HepG2 (cell line): ENCODE results near the gene ENPP7. TPM values are rescaled to one million over a fixed set of nuclear protein-coding genes. Genes with fewer than 3 reads are reported as not detected.

ENCODE experiments used
- CREM ChIP-seq, 2 experiments: sonication (generic) in 1 of 2; formaldehyde crosslinking in 1 of 2; IDR thresholded peaks; 2 replicates each; pipeline versions ENCODE4 v1.4.0 to v1.6.1; 2016 to 2020; ENCODE audit warnings: antibody characterized with exemption in 1 of 2, mild to moderate bottlenecking in 1 of 2, missing genetic modification reagents in 1 of 2
- FOXK1 ChIP-seq: sonication (generic); formaldehyde crosslinking; IDR thresholded peaks from 2 replicates; pipeline ENCODE4 v1.4.0; 2020; ENCODE audit warnings: low read depth, missing genetic modification reagents, borderline replicate concordance
- HCFC1 ChIP-seq: fragments of 150-350 bp; IDR thresholded peaks from 2 replicates; pipeline ENCODE4 v1.6.1; 2014; ENCODE audit warnings: low read depth, low read length
- MED8 ChIP-seq: sonication (generic); formaldehyde crosslinking; IDR thresholded peaks from 2 replicates; pipeline ENCODE4 v1.8.1; 2023; ENCODE audit warnings: mild to moderate bottlenecking, missing genetic modification reagents; ENCODE audit not compliant: insufficient replicate concordance
- RXRA ChIP-seq: sonication (generic); formaldehyde crosslinking; IDR thresholded peaks from 2 replicates; pipeline ENCODE4 v1.5.1; 2020; ENCODE audit warnings: missing genetic modification reagents
- SIX1 ChIP-seq: sonication (generic); formaldehyde crosslinking; IDR thresholded peaks from 2 replicates; pipeline ENCODE4 v1.4.0; 2020; ENCODE audit warnings: missing genetic modification reagents, borderline replicate concordance
- ZBTB3 ChIP-seq: sonication (generic); formaldehyde crosslinking; IDR thresholded peaks from 2 replicates; pipeline ENCODE4 v1.4.0; 2020; ENCODE audit warnings: low read depth, mild to moderate bottlenecking, moderate library complexity, missing genetic modification reagents, borderline replicate concordance
- ZBTB7A ChIP-seq: sonication (generic); formaldehyde crosslinking; IDR thresholded peaks from 2 replicates; pipeline ENCODE4 v1.8.0; 2022; ENCODE audit warnings: mild to moderate bottlenecking, missing genetic modification reagents
- ZC3H4 ChIP-seq: sonication (generic); formaldehyde crosslinking; IDR thresholded peaks from 2 replicates; pipeline ENCODE4 v1.4.0; 2020; ENCODE audit warnings: missing genetic modification reagents, borderline replicate concordance
- ZFY ChIP-seq: sonication (generic); formaldehyde crosslinking; IDR thresholded peaks from 2 replicates; pipeline ENCODE4 v1.4.0; 2020; ENCODE audit warnings: missing genetic modification reagents
- ZNF143 ChIP-seq: sonication (generic); formaldehyde crosslinking; IDR thresholded peaks from 2 replicates; pipeline ENCODE4 v1.4.0; 2020; ENCODE audit warnings: missing genetic modification reagents
- ZNF230 ChIP-seq: sonication (generic); formaldehyde crosslinking; IDR thresholded peaks from 2 replicates; pipeline ENCODE4 v1.4.0; 2020; ENCODE audit warnings: mild to moderate bottlenecking, missing genetic modification reagents
- ZNF292 ChIP-seq: sonication (generic); formaldehyde crosslinking; IDR thresholded peaks from 2 replicates; pipeline ENCODE4 v1.8.1; 2022; ENCODE audit warnings: mild to moderate bottlenecking, low read depth, missing genetic modification reagents, borderline replicate concordance
- ZNF446 ChIP-seq: sonication (generic); formaldehyde crosslinking; IDR thresholded peaks from 2 replicates; pipeline ENCODE4 v1.5.0; 2020; ENCODE audit warnings: mild to moderate bottlenecking, missing genetic modification reagents
- ZNF672 ChIP-seq: sonication (generic); formaldehyde crosslinking; IDR thresholded peaks from 2 replicates; pipeline ENCODE4 v1.8.1; 2022; ENCODE audit warnings: missing genetic modification reagents
- ZNF773 ChIP-seq: sonication (generic); formaldehyde crosslinking; IDR thresholded peaks from 2 replicates; pipeline ENCODE4 v1.4.0; 2020; ENCODE audit warnings: missing genetic modification reagents, borderline replicate concordance
- ZNF790 ChIP-seq: sonication (generic); formaldehyde crosslinking; IDR thresholded peaks from 2 replicates; pipeline ENCODE4 v1.8.0; 2022; ENCODE audit warnings: missing genetic modification reagents, mild to moderate bottlenecking, borderline replicate concordance
- polyA plus RNA-seq, 8 experiments: library from polyadenylated mRNA; depleted of rRNA in 3 of 8; stranded (reverse) in 7 of 8; unstranded in 1 of 8; fragments of >200 nt; fragmentation: Illumina TruSeq in 4 of 8; extraction: Trizol in 4 of 8; gene quantifications; 2 replicates each; pipeline versions ENCODE4 v1.2.1 to v1.2.3, GENCODE V29; 2011 to 2016; ENCODE audit warnings: low read depth in 4 of 8, missing spikeins in 1 of 8, mixed read lengths in 1 of 8; ENCODE audit not compliant: insufficient read depth in 1 of 8
- total RNA-seq, 5 experiments: library from RNA; depleted of rRNA; stranded (reverse); fragments of >200 nt; fragmentation: Illumina TruSeq; extraction: Trizol; gene quantifications; 2 replicates each; pipeline ENCODE4 v1.2.3, GENCODE V29; 2016; ENCODE audit warnings: low read depth in 1 of 5
- TF ChIP-seq, protein P1 (sequence below): sonication (generic); formaldehyde crosslinking; IDR thresholded peaks from 2 replicates; pipeline ENCODE4 v1.8.1; 2023; ENCODE audit warnings: missing genetic modification reagents, inconsistent platforms, borderline replicate concordance
- TF ChIP-seq, protein P2 (sequence below): fragments of 450-650 bp; IDR thresholded peaks from 2 replicates; pipeline ENCODE4 v1.6.1; 2016
- TF ChIP-seq, protein P3 (sequence below): sonication (generic); formaldehyde crosslinking; conservative IDR thresholded peaks from 2 replicates; pipeline ENCODE4 v1.4.0; 2020; ENCODE audit warnings: missing genetic modification reagents
- TF ChIP-seq, protein P4 (sequence below): IDR thresholded peaks from 2 replicates; pipeline ENCODE4 v1.6.1; 2016

ENPP7 gene
- total and polyA plus RNA-seq, 2 of the 13 experiments (the other 11 are each of a cell fraction or from before 2014, with no cell fraction given): 1.1 to 2.2 TPM

DNA sequence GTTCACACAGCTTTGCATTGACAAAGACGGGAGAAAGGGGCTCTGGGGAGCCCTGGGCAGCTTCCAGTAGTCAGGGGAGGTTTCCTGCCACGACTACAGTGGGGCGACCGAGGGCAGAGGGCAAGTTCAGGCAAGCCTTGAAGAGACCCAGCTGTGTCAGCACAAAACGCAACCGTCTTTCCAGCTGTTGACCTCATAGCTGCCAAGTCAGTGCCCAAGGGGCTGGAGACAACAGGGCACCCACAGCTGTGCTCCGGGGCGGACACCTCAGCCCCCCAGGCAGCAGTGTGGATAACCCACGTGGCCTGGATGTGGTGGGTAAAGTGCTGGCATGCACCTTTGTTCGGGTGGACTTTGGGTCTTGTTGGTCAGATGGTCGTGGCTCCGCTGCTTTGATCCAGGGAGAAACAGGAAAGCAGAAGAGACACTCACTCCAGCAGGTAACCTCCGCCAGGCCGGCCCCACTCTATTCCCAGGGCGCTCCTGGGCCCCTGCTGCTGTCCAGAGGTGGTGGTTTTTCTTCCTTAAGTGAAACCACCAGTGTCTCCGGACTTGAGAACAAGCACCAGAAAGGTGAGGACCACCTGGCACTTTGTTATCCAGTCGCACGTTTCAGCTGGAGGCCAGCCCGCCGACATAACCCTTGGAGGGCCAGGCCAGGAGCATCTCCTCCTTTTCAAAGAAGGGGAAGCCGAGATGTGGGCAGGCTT is 29.6 kb downstream of the ENPP7 start (continued):
- TF ChIP-seq CREM (IDR thresholded peaks at IDR 0.05) (peak; percentile 65; the same call in 1 of the 2 replicates), CREM (CRISPR knock-in tag; IDR thresholded peaks at IDR 0.05) (peak; percentile 3; the same call in 1 of the 2 replicates), FOXK1 (CRISPR knock-in tag) (peak; percentile 89; the same call in 1 of the 2 replicates), ZBTB7A (CRISPR knock-in tag) (peak; percentile 99), ZNF143 (CRISPR knock-in tag) (peak; percentile 60), ZNF672 (CRISPR knock-in tag) (no peak), ZNF773 (CRISPR knock-in tag) (no peak), HCFC1 (0 out of 2 replicates have a peak, but pooled peaks have one; percentile 9), ZNF292 (CRISPR knock-in tag) (peak; percentile 95), ZC3H4 (no peak; the same call in 1 of the 2 replicates), ZFY (peak; percentile 71), ZBTB3 (CRISPR knock-in tag) (peak; percentile 88), MED8 (no peak), ZNF446 (CRISPR knock-in tag) (peak; percentile 95), SIX1 (no peak), ZNF230 (CRISPR knock-in tag) (peak; percentile 98), RXRA (CRISPR knock-in tag) (peak; percentile 94), ZNF790 (CRISPR knock-in tag) (peak; percentile 97; the same call in 1 of the 2 replicates)
- TF ChIP-seq, protein P1, sequence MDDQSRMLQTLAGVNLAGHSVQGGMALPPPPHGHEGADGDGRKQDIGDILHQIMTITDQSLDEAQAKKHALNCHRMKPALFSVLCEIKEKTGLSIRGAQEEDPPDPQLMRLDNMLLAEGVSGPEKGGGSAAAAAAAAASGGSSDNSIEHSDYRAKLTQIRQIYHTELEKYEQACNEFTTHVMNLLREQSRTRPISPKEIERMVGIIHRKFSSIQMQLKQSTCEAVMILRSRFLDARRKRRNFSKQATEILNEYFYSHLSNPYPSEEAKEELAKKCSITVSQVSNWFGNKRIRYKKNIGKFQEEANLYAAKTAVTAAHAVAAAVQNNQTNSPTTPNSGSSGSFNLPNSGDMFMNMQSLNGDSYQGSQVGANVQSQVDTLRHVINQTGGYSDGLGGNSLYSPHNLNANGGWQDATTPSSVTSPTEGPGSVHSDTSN: no peak
- TF ChIP-seq, protein P2, sequence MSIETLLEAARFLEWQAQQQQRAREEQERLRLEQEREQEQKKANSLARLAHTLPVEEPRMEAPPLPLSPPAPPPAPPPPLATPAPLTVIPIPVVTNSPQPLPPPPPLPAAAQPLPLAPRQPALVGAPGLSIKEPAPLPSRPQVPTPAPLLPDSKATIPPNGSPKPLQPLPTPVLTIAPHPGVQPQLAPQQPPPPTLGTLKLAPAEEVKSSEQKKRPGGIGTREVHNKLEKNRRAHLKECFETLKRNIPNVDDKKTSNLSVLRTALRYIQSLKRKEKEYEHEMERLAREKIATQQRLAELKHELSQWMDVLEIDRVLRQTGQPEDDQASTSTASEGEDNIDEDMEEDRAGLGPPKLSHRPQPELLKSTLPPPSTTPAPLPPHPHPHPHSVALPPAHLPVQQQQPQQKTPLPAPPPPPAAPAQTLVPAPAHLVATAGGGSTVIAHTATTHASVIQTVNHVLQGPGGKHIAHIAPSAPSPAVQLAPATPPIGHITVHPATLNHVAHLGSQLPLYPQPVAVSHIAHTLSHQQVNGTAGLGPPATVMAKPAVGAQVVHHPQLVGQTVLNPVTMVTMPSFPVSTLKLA: peak; percentile 76
- TF ChIP-seq, protein P3, sequence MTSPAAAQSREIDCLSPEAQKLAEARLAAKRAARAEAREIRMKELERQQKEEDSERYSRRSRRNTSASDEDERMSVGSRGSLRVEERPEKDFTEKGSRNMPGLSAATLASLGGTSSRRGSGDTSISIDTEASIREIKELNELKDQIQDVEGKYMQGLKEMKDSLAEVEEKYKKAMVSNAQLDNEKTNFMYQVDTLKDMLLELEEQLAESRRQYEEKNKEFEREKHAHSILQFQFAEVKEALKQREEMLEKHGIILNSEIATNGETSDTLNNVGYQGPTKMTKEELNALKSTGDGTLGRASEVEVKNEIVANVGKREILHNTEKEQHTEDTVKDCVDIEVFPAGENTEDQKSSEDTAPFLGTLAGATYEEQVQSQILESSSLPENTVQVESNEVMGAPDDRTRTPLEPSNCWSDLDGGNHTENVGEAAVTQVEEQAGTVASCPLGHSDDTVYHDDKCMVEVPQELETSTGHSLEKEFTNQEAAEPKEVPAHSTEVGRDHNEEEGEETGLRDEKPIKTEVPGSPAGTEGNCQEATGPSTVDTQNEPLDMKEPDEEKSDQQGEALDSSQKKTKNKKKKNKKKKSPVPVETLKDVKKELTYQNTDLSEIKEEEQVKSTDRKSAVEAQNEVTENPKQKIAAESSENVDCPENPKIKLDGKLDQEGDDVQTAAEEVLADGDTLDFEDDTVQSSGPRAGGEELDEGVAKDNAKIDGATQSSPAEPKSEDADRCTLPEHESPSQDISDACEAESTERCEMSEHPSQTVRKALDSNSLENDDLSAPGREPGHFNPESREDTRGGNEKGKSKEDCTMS (CRISPR knock-in tag): no peak
- TF ChIP-seq, protein P4, sequence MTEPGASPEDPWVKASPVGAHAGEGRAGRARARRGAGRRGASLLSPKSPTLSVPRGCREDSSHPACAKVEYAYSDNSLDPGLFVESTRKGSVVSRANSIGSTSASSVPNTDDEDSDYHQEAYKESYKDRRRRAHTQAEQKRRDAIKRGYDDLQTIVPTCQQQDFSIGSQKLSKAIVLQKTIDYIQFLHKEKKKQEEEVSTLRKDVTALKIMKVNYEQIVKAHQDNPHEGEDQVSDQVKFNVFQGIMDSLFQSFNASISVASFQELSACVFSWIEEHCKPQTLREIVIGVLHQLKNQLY: peak; percentile 99
